ENCODE measurements around the gene SLC22A25. TPM values are rescaled to one million over a fixed set of nuclear protein-coding genes. Genes with fewer than 3 reads are reported as not detected.

SLC22A25 gene
- total and polyA plus RNA-seq, 2 of the 13 experiments (the other 11 are each of a cell fraction or from before 2014, with no cell fraction given) = 0.18 to 0.42 TPM

GRCh38 chr11:63247237-63248002 lies 4.0 kb upstream of the SLC22A25 start (continued):
- TF ChIP-seq POLR2G (IDR thresholded peaks at IDR 0.05; ENCODE audit: low read depth, low read length) (0 out of 2 replicates have a peak, but pooled peaks have one; percentile 49), ZSCAN5A (CRISPR knock-in tag; IDR thresholded peaks at IDR 0.05; ENCODE audit: borderline replicate concordance) (0 out of 2 replicates have a peak, but pooled peaks have one; percentile 37), ZNF605 (CRISPR knock-in tag; IDR thresholded peaks at IDR 0.05) (peak; percentile 76; the same call in 1 of the 2 replicates), ZNF503 (CRISPR knock-in tag; IDR thresholded peaks at IDR 0.05) (peak; percentile 68; the same call in 1 of the 2 replicates), MED1 (CRISPR knock-in tag; IDR thresholded peaks at IDR 0.05) (peak; percentile 83), HNF1B (CRISPR knock-in tag; IDR thresholded peaks at IDR 0.05) (peak; percentile 40; the same call in 1 of the 2 replicates), SAP130 (CRISPR knock-in tag; IDR thresholded peaks at IDR 0.05; ENCODE audit: low read depth) (peak; percentile 47; the same call in 1 of the 2 replicates), ZFX (CRISPR knock-in tag; IDR thresholded peaks at IDR 0.05; ENCODE audit: low read depth) (0 out of 2 replicates have a peak, but pooled peaks have one; percentile 31), TEF (CRISPR knock-in tag; IDR thresholded peaks at IDR 0.05) (0 out of 2 replicates have a peak, but pooled peaks have one; percentile 51), FOXK1 (CRISPR knock-in tag; IDR thresholded peaks at IDR 0.05; ENCODE audit: borderline replicate concordance, low read depth) (0 out of 2 replicates have a peak, but pooled peaks have one; percentile 10), POGZ (CRISPR knock-in tag; IDR thresholded peaks at IDR 0.05) (peak; percentile 77), PITX1 (CRISPR knock-in tag; IDR thresholded peaks at IDR 0.05) (0 out of 2 replicates have a peak, but pooled peaks have one; percentile 21), ZNF788 (CRISPR knock-in tag; IDR thresholded peaks at IDR 0.05; ENCODE audit: borderline replicate concordance) (peak; percentile 55; the same call in 1 of the 2 replicates), PHF21A (CRISPR knock-in tag; IDR thresholded peaks at IDR 0.05) (peak; percentile 51; the same call in 1 of the 2 replicates), DRAP1 (CRISPR knock-in tag; IDR thresholded peaks at IDR 0.05) (peak; percentile 33; the same call in 1 of the 2 replicates), TBX3 (IDR thresholded peaks at IDR 0.05; ENCODE audit: borderline replicate concordance) (0 out of 2 replicates have a peak, but pooled peaks have one; percentile 53), KDM5B (CRISPR knock-in tag; IDR thresholded peaks at IDR 0.05; ENCODE audit: borderline replicate concordance) (0 out of 2 replicates have a peak, but pooled peaks have one; percentile 38), GFI1 (CRISPR knock-in tag; IDR thresholded peaks at IDR 0.05; ENCODE audit: borderline replicate concordance) (0 out of 2 replicates have a peak, but pooled peaks have one; percentile 50), ZGPAT (CRISPR knock-in tag; IDR thresholded peaks at IDR 0.05) (peak; percentile 77; the same call in 1 of the 2 replicates)

All from HepG2 (cell line).